Measurements from ENCODE around the gene GPATCH1. TPM values are rescaled to one million over a fixed set of nuclear protein-coding genes. Genes with fewer than 3 reads are reported as not detected.

The GPATCH1 gene
- total and polyA plus RNA-seq, 2 of the 13 experiments (the other 11 are each of a cell fraction or from before 2014, with no cell fraction given) = 6.8 to 6.9 TPM

DNA sequence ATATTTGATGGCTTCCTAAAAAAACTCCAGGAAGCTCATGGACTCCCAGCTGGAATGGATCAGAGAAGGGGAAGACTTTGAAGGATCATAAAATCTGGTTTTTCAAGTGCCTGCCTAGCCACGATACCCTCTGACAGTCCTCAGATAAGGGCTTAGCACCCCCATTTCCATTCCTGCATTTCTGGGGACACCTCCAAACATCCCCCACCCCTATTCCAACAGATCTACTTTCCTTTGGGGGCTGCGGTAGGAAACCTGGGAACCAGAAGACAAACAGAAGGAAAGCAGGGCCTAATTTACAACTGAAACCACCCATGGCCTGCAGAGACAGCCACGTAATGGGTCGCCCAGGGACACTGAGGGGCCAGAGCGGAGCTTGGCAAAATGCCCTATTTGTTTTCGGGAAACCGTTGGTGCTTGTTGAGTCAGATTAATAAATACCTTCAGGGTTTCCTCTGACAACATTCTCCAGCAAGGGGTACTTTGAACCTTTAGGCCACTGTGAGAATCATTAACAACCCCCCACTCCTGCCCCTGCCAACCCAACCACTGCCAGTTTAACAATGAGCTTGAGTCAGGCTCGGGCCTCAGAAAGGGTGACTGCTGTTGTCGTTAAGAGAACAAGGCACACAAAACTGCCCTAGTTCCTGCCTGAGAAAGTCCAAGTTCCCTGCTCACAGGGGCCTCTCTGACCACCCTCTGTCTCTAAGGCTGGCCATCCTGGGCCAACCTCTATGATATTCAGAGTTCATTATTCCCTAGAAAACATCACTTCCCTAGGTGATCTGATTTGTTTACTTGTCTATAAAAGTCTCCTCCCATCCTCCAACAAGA, 39.8 kb upstream of the GPATCH1 start (continued):
- TF ChIP-seq EZH2 (conservative IDR thresholded peaks at IDR 0.05; ENCODE audit: low read depth, low read length) = no peak
- no peak for TF ChIP-seq ZNF382 (CRISPR knock-in tag; IDR thresholded peaks at IDR 0.05; ENCODE audit: borderline replicate concordance)
- no peak for TF ChIP-seq SMYD3 (CRISPR knock-in tag; IDR thresholded peaks at IDR 0.05)
- no peak for TF ChIP-seq ZNF713 (CRISPR knock-in tag; IDR thresholded peaks at IDR 0.05)
- 0 out of 2 replicates have a peak, but pooled peaks have one; percentile 46 for TF ChIP-seq ZNF766 (CRISPR knock-in tag; IDR thresholded peaks at IDR 0.05; ENCODE audit: borderline replicate concordance)
- no peak for TF ChIP-seq ETV6 (CRISPR knock-in tag; conservative IDR thresholded peaks at IDR 0.05)
- peak; percentile 85 for TF ChIP-seq HNF4A (CRISPR knock-in tag; IDR thresholded peaks at IDR 0.05)
- TF ChIP-seq, protein P1, sequence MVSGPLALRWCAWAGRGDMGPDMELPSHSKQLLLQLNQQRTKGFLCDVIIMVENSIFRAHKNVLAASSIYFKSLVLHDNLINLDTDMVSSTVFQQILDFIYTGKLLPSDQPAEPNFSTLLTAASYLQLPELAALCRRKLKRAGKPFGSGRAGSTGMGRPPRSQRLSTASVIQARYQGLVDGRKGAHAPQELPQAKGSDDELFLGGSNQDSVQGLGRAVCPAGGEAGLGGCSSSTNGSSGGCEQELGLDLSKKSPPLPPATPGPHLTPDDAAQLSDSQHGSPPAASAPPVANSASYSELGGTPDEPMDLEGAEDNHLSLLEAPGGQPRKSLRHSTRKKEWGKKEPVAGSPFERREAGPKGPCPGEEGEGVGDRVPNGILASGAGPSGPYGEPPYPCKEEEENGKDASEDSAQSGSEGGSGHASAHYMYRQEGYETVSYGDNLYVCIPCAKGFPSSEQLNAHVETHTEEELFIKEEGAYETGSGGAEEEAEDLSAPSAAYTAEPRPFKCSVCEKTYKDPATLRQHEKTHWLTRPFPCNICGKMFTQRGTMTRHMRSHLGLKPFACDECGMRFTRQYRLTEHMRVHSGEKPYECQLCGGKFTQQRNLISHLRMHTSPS (CRISPR knock-in tag; IDR thresholded peaks at IDR 0.05; ENCODE audit: low read depth) = peak; percentile 96
- TF ChIP-seq RBM39 (IDR thresholded peaks at IDR 0.05; ENCODE audit: low read depth, low read length, poor library complexity, severe bottlenecking) = no peak
- no peak; the same call in 1 of the 2 replicates for TF ChIP-seq ZFP82 (CRISPR knock-in tag; IDR thresholded peaks at IDR 0.05; ENCODE audit: borderline replicate concordance)
- TF ChIP-seq NFE2L2 (IDR thresholded peaks at IDR 0.05; ENCODE audit: low read length) = no peak
- TF ChIP-seq SALL1 (CRISPR knock-in tag; IDR thresholded peaks at IDR 0.05) = peak; percentile 86
- TF ChIP-seq ZNF703 (CRISPR knock-in tag; IDR thresholded peaks at IDR 0.05; ENCODE audit: borderline replicate concordance) = 0 out of 2 replicates have a peak, but pooled peaks have one; percentile 57
- peak; percentile 93 for TF ChIP-seq ASH2L (IDR thresholded peaks at IDR 0.05; ENCODE audit: insufficient read length, low read depth, low read length)
- TF ChIP-seq, protein P2, sequence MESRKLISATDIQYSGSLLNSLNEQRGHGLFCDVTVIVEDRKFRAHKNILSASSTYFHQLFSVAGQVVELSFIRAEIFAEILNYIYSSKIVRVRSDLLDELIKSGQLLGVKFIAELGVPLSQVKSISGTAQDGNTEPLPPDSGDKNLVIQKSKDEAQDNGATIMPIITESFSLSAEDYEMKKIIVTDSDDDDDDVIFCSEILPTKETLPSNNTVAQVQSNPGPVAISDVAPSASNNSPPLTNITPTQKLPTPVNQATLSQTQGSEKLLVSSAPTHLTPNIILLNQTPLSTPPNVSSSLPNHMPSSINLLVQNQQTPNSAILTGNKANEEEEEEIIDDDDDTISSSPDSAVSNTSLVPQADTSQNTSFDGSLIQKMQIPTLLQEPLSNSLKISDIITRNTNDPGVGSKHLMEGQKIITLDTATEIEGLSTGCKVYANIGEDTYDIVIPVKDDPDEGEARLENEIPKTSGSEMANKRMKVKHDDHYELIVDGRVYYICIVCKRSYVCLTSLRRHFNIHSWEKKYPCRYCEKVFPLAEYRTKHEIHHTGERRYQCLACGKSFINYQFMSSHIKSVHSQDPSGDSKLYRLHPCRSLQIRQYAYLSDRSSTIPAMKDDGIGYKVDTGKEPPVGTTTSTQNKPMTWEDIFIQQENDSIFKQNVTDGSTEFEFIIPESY (CRISPR knock-in tag; IDR thresholded peaks at IDR 0.05) = peak; percentile 50; the same call in 1 of the 2 replicates
- TF ChIP-seq ZNF891 (CRISPR knock-in tag; IDR thresholded peaks at IDR 0.05) = no peak
- no peak; the same call in 1 of the 2 replicates for TF ChIP-seq TAF1 (CRISPR knock-in tag; IDR thresholded peaks at IDR 0.05)
- peak; percentile 69; the same call in 1 of the 2 replicates for TF ChIP-seq ZFP36L1 (CRISPR knock-in tag; IDR thresholded peaks at IDR 0.05)
- no peak for TF ChIP-seq NFATC3 (CRISPR knock-in tag; IDR thresholded peaks at IDR 0.05)
- TF ChIP-seq ZNF549 (CRISPR knock-in tag; IDR thresholded peaks at IDR 0.05) = no peak
- TF ChIP-seq TARDBP (CRISPR knock-in tag; IDR thresholded peaks at IDR 0.05) = peak; percentile 88
- TF ChIP-seq ZNF552 (CRISPR knock-in tag; IDR thresholded peaks at IDR 0.05; ENCODE audit: borderline replicate concordance) = no peak
- TF ChIP-seq, protein P3, sequence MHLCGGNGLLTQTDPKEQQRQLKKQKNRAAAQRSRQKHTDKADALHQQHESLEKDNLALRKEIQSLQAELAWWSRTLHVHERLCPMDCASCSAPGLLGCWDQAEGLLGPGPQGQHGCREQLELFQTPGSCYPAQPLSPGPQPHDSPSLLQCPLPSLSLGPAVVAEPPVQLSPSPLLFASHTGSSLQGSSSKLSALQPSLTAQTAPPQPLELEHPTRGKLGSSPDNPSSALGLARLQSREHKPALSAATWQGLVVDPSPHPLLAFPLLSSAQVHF (CRISPR knock-in tag; IDR thresholded peaks at IDR 0.05) = no peak
- TF ChIP-seq ZNF841 (CRISPR knock-in tag; IDR thresholded peaks at IDR 0.05; ENCODE audit: borderline replicate concordance) = no peak
- peak; percentile 1 to 5; a peak in 1 of 4 replicates for TF ChIP-seq MAFK (conservative IDR thresholded peaks at IDR 0.05 in 1 of 2, IDR thresholded peaks at IDR 0.05 in 1 of 2; ENCODE audit: low read length in 2 of 2)
- no peak for TF ChIP-seq XBP1 (CRISPR knock-in tag; IDR thresholded peaks at IDR 0.05)
- TF ChIP-seq EED (CRISPR knock-in tag; IDR thresholded peaks at IDR 0.05) = no peak
